H1 (cell line): Measurements from ENCODE around the gene ZBTB20. TPM values are rescaled to one million over a fixed set of nuclear protein-coding genes. Genes with fewer than 3 reads are reported as not detected.

ENCODE experiments used
- CTCF ChIA-PET: fragments of 300-600 bp; sonication (Branson Sonifier 250); formaldehyde crosslinking; loops from one replicate; lab custom pipeline; 2021; ENCODE audit not compliant: partially characterized antibody; lab: Charles Lee
- POLR2A ChIA-PET: fragments of 300-600 bp; sonication (Branson Sonifier 250); formaldehyde crosslinking; loops from one replicate; lab custom pipeline; 2021; ENCODE audit warnings: inconsistent platforms; ENCODE audit not compliant: partially characterized antibody; lab: Charles Lee
- DNase-seq, 2 experiments: peaks; one replicate each; pipeline versions ENCODE4 v3.0.0 to v3.0.0-alpha.2; 2010 to 2022; ENCODE audit warnings: low spot score in 2 of 2, low read depth in 1 of 2, mixed read lengths in 1 of 2
- FAIRE-seq: peaks from 2 replicates; lab custom pipeline; 2011; peaks lifted over from hg19 to GRCh38; lab: Jason Lieb, UNC
- H2AFZ ChIP-seq: 2 replicates; pipeline ENCODE4 v1.8.1; 2012; ENCODE audit warnings: low read length, inconsistent platforms
- H2AK5ac ChIP-seq: 2 replicates; pipeline ENCODE4 v1.6.1; 2013; ENCODE audit warnings: low read depth, low read length
- H2BK120ac ChIP-seq: replicated peaks from 2 replicates; pipeline ENCODE3; 2013; ENCODE audit warnings: low read depth, low read length, inconsistent platforms
- H2BK12ac ChIP-seq: 2 replicates; pipeline ENCODE4 v1.6.1; 2013; ENCODE audit warnings: low read depth, low read length
- H2BK15ac ChIP-seq: 2 replicates; pipeline ENCODE4 v1.6.1; 2013; ENCODE audit warnings: low read length
- H2BK20ac ChIP-seq: 2 replicates; pipeline ENCODE4 v1.6.1; 2013; ENCODE audit warnings: low read length
- H2BK5ac ChIP-seq: 2 replicates; pipeline ENCODE4 v1.6.1; 2013; ENCODE audit warnings: low read depth, low read length
- H3K14ac ChIP-seq: 2 replicates; pipeline ENCODE4 v1.6.1; 2013; ENCODE audit warnings: inconsistent platforms; ENCODE audit not compliant: insufficient read length
- H3K18ac ChIP-seq: 2 replicates; pipeline ENCODE4 v1.6.1; 2013; ENCODE audit warnings: low read length; ENCODE audit errors: extremely low read depth
- H3K23ac ChIP-seq: 2 replicates; pipeline ENCODE4 v1.6.1; 2013; ENCODE audit warnings: inconsistent platforms; ENCODE audit not compliant: insufficient read length
- H3K23me2 ChIP-seq: 2 replicates; pipeline ENCODE4 v1.6.1; 2013; ENCODE audit warnings: low read depth, low read length
- H3K27ac ChIP-seq: 2 replicates; pipeline ENCODE4 v1.6.1; 2011; ENCODE audit warnings: low read depth, low read length, inconsistent platforms
- H3K27me3 ChIP-seq, 4 experiments: replicated peaks in 1 of 4; 1 replicate in 1 of 4; 2 replicates in 3 of 4; pipeline versions ENCODE4 v1.6.1 to v1.8.1; 2011 to 2013; ENCODE audit warnings: low read length in 3 of 4, mild to moderate bottlenecking in 3 of 4, inconsistent platforms in 2 of 4, mixed read lengths in 2 of 4, moderate library complexity in 1 of 4; ENCODE audit not compliant: control insufficient read depth in 3 of 4, insufficient read depth in 3 of 4; ENCODE audit errors: extremely low read depth in 1 of 4
- H3K36me3 ChIP-seq, 4 experiments: 2 replicates each; pipeline versions ENCODE4 v1.6.1 to v1.8.1; 2011 to 2013; ENCODE audit warnings: mild to moderate bottlenecking in 4 of 4, low read length in 3 of 4, moderate library complexity in 2 of 4, control low read depth in 1 of 4, inconsistent platforms in 1 of 4; ENCODE audit not compliant: insufficient read depth in 4 of 4, control insufficient read depth in 2 of 4
- H3K4ac ChIP-seq: replicated peaks from 2 replicates; pipeline ENCODE3; 2013; ENCODE audit warnings: low read length, low read depth, mixed read lengths, inconsistent platforms; ENCODE audit not compliant: insufficient read length
- H3K4me1 ChIP-seq, 4 experiments: replicated peaks in 1 of 4; 1 replicate in 1 of 4; 2 replicates in 3 of 4; pipeline versions ENCODE4 v1.6.1 to v1.8.1; 2011 to 2013; ENCODE audit warnings: low read length in 3 of 4, inconsistent platforms in 2 of 4, mixed read lengths in 1 of 4; ENCODE audit not compliant: insufficient read depth in 4 of 4, control insufficient read depth in 3 of 4
- H3K4me2 ChIP-seq, 2 experiments: 2 replicates each; pipeline versions ENCODE4 v1.6.1 to v1.8.1; 2011 to 2013; ENCODE audit warnings: low read depth in 2 of 2, low read length in 2 of 2, control low read depth in 1 of 2, inconsistent platforms in 1 of 2, mild to moderate bottlenecking in 1 of 2; ENCODE audit not compliant: insufficient read depth in 1 of 2
- H3K4me3 ChIP-seq, 4 experiments: fragments of 200-600, 300-600 bp in 1 of 4; sonication (generic), shearing (Covaris generic), sonication (Bioruptor Twin) in 1 of 4; 2 replicates each; pipeline versions ENCODE4 v1.5.1 to v1.8.1; 2011 to 2016; ENCODE audit warnings: low read length in 4 of 4, low read depth in 3 of 4, control low read depth in 2 of 4, inconsistent platforms in 2 of 4, mild to moderate bottlenecking in 2 of 4, mixed read lengths in 1 of 4, moderate library complexity in 1 of 4; ENCODE audit not compliant: insufficient read depth in 2 of 4; ENCODE audit errors: extremely low read depth in 1 of 4
- H3K56ac ChIP-seq: replicated peaks from 2 replicates; pipeline ENCODE3; 2013; ENCODE audit warnings: low read depth, mild to moderate bottlenecking, mixed read lengths, low read length, inconsistent platforms; ENCODE audit not compliant: insufficient read length
- H3K79me1 ChIP-seq: 2 replicates; pipeline ENCODE4 v1.6.1; 2013; ENCODE audit warnings: low read depth, low read length, control low read depth
- H3K79me2 ChIP-seq, 2 experiments: 2 replicates each; pipeline versions ENCODE4 v1.6.1 to v1.8.1; 2012 to 2013; ENCODE audit warnings: low read length in 2 of 2, mild to moderate bottlenecking in 2 of 2, inconsistent platforms in 1 of 2; ENCODE audit not compliant: insufficient read depth in 2 of 2, control insufficient read depth in 1 of 2
- H3K9ac ChIP-seq, 4 experiments: replicated peaks in 1 of 4; 1 replicate in 1 of 4; 2 replicates in 3 of 4; pipeline versions ENCODE4 v1.6.1 to v1.8.1; 2011 to 2013; ENCODE audit warnings: low read depth in 3 of 4, low read length in 3 of 4, control low read depth in 2 of 4, mild to moderate bottlenecking in 2 of 4, moderate library complexity in 2 of 4, inconsistent platforms in 1 of 4; ENCODE audit errors: extremely low read depth in 1 of 4
- H3K9me3 ChIP-seq, 2 experiments: 2 replicates each; pipeline versions ENCODE4 v1.6.1 to v1.8.1; 2012 to 2013; ENCODE audit warnings: mild to moderate bottlenecking in 2 of 2, moderate library complexity in 2 of 2, control low read depth in 1 of 2, inconsistent platforms in 1 of 2, low read depth in 1 of 2, low read length in 1 of 2, mixed read lengths in 1 of 2; ENCODE audit not compliant: insufficient read depth in 2 of 2
- H4K20me1 ChIP-seq, 2 experiments: replicated peaks in 1 of 2; 2 replicates each; pipeline versions ENCODE3 to v1.8.1; 2011 to 2013; ENCODE audit warnings: inconsistent platforms in 2 of 2, low read length in 2 of 2, mild to moderate bottlenecking in 1 of 2; ENCODE audit not compliant: insufficient read depth in 2 of 2, control insufficient read depth in 1 of 2
- H4K5ac ChIP-seq: 2 replicates; pipeline ENCODE4 v1.6.1; 2013; ENCODE audit warnings: low read length, low read depth, mixed read lengths, inconsistent platforms; ENCODE audit not compliant: insufficient read length
- H4K8ac ChIP-seq: 2 replicates; pipeline ENCODE4 v1.8.0; 2013; ENCODE audit warnings: mild to moderate bottlenecking, moderate library complexity, low read length, inconsistent platforms; ENCODE audit not compliant: insufficient read depth; ENCODE audit errors: extremely low read depth
- H4K91ac ChIP-seq: replicated peaks from 2 replicates; pipeline ENCODE3; 2013; ENCODE audit warnings: low read length, mixed read lengths, inconsistent platforms; ENCODE audit not compliant: insufficient read length
- HDAC2 ChIP-seq, 2 experiments: fragments of 300-600 bp in 1 of 2; sonication (generic) in 1 of 2; IDR thresholded peaks; 2 replicates each; pipeline ENCODE4 v1.6.1; 2011 to 2012; ENCODE audit warnings: low read depth in 2 of 2, low read length in 2 of 2, mild to moderate bottlenecking in 2 of 2, moderate library complexity in 2 of 2, borderline replicate concordance in 1 of 2, inconsistent platforms in 1 of 2
- HDAC6 ChIP-seq: IDR thresholded peaks from one replicate; pipeline ENCODE4 v1.7.1; 2012; ENCODE audit warnings: low read depth, mild to moderate bottlenecking, inconsistent platforms, low read length, moderate library complexity
- RFX5 ChIP-seq: IDR thresholded peaks from 2 replicates; pipeline ENCODE4 v1.6.1; 2011; ENCODE audit warnings: low read depth, low read length, improper control_type of control experiment, borderline replicate concordance
- SIRT6 ChIP-seq: IDR thresholded peaks from one replicate; pipeline ENCODE4 v1.7.1; 2012; ENCODE audit warnings: low read length, inconsistent platforms
- TAF1 ChIP-seq: IDR thresholded peaks from 2 replicates; pipeline ENCODE4 v1.6.1; 2011; ENCODE audit warnings: mild to moderate bottlenecking, low read depth, low read length
- TAF7 ChIP-seq: optimal IDR thresholded peaks from 2 replicates; pipeline ENCODE3; 2011; ENCODE audit warnings: low read depth, mild to moderate bottlenecking, inconsistent platforms, low read length, moderate library complexity, borderline replicate concordance
- TBP ChIP-seq: IDR thresholded peaks from 2 replicates; pipeline ENCODE4 v1.6.1; 2011; ENCODE audit warnings: low read depth, low read length, improper control_type of control experiment
- TEAD4 ChIP-seq: IDR thresholded peaks from 2 replicates; pipeline ENCODE4 v1.6.1; 2012; ENCODE audit warnings: low read depth, low read length, inconsistent platforms, mixed read lengths
- WGBS, 2 experiments: shearing (Covaris generic) in 1 of 2; methylation state at CpG; one replicate each; pipeline versions ENCODE4 v1.1.6 to v1.1.7; 2013 to 2015; ENCODE audit warnings: low lambda C conversion rate in 2 of 2, mixed read lengths in 2 of 2, inconsistent platforms in 1 of 2, low coverage in 1 of 2, missing lambda C conversion rate in 1 of 2; ENCODE audit not compliant: insufficient replicate concordance in 2 of 2, insufficient coverage in 1 of 2, insufficient read length in 1 of 2; ENCODE audit errors: extremely low coverage in 1 of 2, missing lambda C conversion rate in 1 of 2; 5-methylcytosine and 5-hydroxymethylcytosine counted together
- polyA plus RNA-seq, 7 experiments: library from polyadenylated mRNA; depleted of rRNA in 3 of 7; stranded (reverse) in 5 of 7; unstranded in 2 of 7; fragments of >200 nt in 5 of 7; fragments of 200-250 nt in 2 of 7; gene quantifications; 1 replicate in 5 of 7; 2 replicates in 1 of 7; 4 replicates in 1 of 7; pipeline versions ENCODE4 v1.2.1 to v1.2.3, GENCODE V29; 2011 to 2013; ENCODE audit warnings: missing spikeins in 2 of 7, mixed read lengths in 2 of 7
- total RNA-seq: library from RNA; stranded (reverse); fragmentation: NEBNext Ultra II Directional; extraction: Animal tissue kit (Norgen Biotek cat#: 25700); gene quantifications from 2 replicates; pipeline ENCODE4 v1.2.1, GENCODE V29; 2021

The ZBTB20 gene
- total and polyA plus RNA-seq, 2 of the 8 experiments (the other 6 are each of a cell fraction or from before 2014, with no cell fraction given), result 0.35 to 1.3 TPM

DNA sequence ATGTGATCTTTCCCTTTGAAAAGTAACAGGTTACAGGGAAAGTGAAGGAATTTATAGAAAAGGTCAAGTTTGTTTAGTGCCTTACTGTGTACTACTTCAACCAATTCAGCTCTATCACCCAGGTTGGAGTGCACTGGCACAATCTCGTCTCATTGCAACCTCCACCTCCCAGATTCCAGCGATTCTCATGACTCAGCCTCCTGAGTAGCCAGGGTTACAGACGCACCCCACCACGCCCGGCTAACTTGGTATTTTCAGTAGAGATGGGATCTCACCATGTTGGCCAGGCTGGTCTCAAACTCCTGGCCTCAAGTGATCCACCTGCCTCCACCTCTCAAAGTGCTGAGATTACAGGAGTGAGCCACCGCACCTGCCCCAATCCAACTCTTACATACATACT is 279.7 kb downstream of the ZBTB20 start:
- no peaks in the 10 kb centered on the region for H3K4me1 ChIP-seq
- H4K8ac ChIP-seq, result no peak overlapping the region
- H3K56ac ChIP-seq, result no peak overlapping the region
- no peak overlapping the region for H4K5ac ChIP-seq
- no peak overlapping the region for H3K4me2 ChIP-seq
- TF ChIP-seq SIRT6 (no peak), RFX5 (no peak), TAF7 (no peak), HDAC2 (IDR thresholded peaks at IDR 0.05; ENCODE audit: borderline replicate concordance in 1 of 2, low read depth in 2 of 2, low read length in 2 of 2) (no peak), TBP (no peak), HDAC6 (no peak), TAF1 (no peak), TEAD4 (no peak)
- TF ChIP-seq, all 59 proteins: peak for 0
- Histone ChIP-seq H3K18ac (no peak overlapping the region), H2AK5ac (no peak overlapping the region), H2BK20ac (no peak overlapping the region), H3K9me3 (no peaks in the 10 kb centered on the region), H3K36me3 (no peaks in the 10 kb centered on the region), H2BK120ac (no peak overlapping the region), H2BK15ac (no peak overlapping the region), H3K23me2 (no peaks in the 10 kb centered on the region; the same call in 1 of the 2 replicates), H4K91ac (no peak overlapping the region), H3K4me3 (no peak overlapping the region), H3K4ac (no peak overlapping the region), H3K79me2 (no peaks in the 10 kb centered on the region), H2AFZ (no peak overlapping the region), H3K9ac (no peak overlapping the region), H3K27me3 (peaks cover 0 to 1% (median 0%) of the 10 kb centered on the region in 4 experiments; a peak in 1 of 7 replicates), H3K27ac (no peak overlapping the region), H2BK5ac (no peak overlapping the region), H4K20me1 (no peaks in the 10 kb centered on the region), H2BK12ac (no peak overlapping the region), H3K23ac (no peak overlapping the region), H3K14ac (no peak overlapping the region), H3K79me1 (no peaks in the 10 kb centered on the region)
- no peak for FAIRE-seq
- ChIA-PET POLR2A (no interaction called here), CTCF (interaction anchor here (0.5 to 0.7 kb wide), 3 partner anchors 198 to 355 kb away, joined by 3 read pairs; no protein-coding TSS in a partner anchor)
- DNase-seq, result no peak
- WGBS, 2 experiments, result 90% methylated on average over 6 of the region's 6 CpGs; no CpG with 5 or more reads in 1 of the 2 experiments
